KOPT-K1 (cell line): ENCODE data around the gene GPR160.
"Not testable (repeated sequence)": the region's sequence is repeated elsewhere in the genome, so short reads cannot be mapped to it uniquely, and the experiment has no call there.

ENCODE experiments used
- H3K27ac ChIP-seq: fragments of 200-600 bp; sonication (generic); 2 replicates; pipeline ENCODE4 v1.5.1; 2016; ENCODE audit warnings: antibody characterized with exemption, mild to moderate bottlenecking, low read depth, low read length; ENCODE audit not compliant: poor library complexity, severe bottlenecking
- H3K36me3 ChIP-seq: fragments of 200-600 bp; sonication (generic); 2 replicates; pipeline ENCODE4 v1.5.1; 2017; ENCODE audit warnings: antibody characterized with exemption, mild to moderate bottlenecking, low read length, moderate library complexity; ENCODE audit not compliant: insufficient read depth
- H3K9me3 ChIP-seq: fragments of 200-600 bp; sonication (generic); 2 replicates; pipeline ENCODE4 v1.5.1; 2017; ENCODE audit warnings: antibody characterized with exemption, low read length, mild to moderate bottlenecking; ENCODE audit not compliant: insufficient read depth, poor library complexity, severe bottlenecking

Gene GPR160

DNA sequence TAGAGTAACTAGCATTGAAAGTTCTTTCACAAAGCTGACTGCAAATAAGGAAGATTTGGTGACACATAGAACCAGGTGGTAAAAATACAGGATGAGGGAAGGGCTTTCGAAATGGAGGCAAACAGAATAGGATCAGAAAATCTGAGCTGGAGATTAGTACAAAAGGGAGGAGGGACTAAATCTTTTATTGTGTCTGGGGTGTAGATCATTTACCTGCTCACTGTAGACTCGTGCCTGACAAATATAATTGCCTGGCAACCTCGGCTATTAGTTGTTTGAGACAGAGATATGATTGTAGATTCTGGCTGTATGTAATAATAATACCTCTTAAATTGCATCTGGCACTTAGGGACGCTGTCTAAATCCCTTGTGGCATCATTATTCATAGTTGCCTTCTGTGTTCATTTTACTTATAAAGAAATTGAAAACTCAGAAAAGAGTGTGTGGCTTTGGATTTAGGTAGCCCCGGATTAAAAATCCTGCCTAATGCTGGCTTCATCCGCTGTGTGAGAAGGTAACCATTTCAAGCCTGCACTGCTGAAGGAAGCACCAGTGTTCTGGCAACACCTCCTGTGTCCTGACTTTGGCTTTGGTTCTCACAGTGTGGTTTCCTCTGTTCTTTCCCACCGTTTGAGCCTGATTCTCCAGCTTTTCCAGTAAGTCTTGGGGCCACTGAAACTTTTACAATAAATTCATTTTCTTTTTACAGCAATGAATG is 25.0 kb upstream of the GPR160 start:
- Histone ChIP-seq H3K27ac (no peak overlapping the region), H3K9me3 (no peaks in the 10 kb centered on the region), H3K36me3 (no peaks in the 10 kb centered on the region)

DNA sequence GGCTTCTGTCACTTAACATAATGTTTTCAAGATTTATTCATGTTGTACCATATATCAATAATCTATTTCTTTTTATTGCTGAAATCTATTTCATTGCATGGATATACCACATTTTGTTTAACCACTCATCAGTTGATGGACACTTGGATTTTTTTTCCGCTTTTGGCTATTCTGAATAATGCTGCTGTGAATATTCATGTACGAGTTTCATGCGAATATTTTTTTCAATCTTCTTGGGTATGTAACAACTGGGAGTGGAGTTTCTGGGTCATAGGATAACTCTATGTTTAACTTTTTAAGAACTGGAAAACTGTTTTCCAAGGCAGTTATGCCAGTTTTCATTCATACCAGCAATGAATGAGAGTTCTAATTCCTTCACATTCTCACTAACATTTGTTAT is 21.7 kb upstream of the GPR160 start:
- Histone ChIP-seq H3K9me3 (no peaks in the 10 kb centered on the region), H3K27ac (no peak overlapping the region), H3K36me3 (no peaks in the 10 kb centered on the region)

DNA sequence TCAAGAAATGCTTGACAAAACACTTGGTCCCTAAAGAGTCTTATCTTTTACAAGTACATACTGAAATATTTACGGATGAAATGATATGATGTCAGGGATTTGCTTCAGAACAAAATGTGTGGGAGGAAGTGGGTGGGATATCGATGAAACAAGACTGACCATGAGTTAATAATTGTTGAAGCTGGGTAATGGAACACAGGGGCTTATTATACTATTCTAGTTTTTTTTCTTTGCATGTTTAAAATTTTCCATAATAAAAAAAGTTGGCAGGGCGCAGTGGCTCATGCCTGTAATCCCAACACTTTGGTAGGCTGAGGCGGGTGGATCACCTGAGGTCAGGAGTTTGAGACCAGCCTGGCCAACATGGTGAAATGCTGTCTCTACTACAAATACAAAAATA is 18.5 kb upstream of the GPR160 start:
- not testable (repeated sequence) for H3K36me3 ChIP-seq, H3K9me3 ChIP-seq, H3K27ac ChIP-seq

GRCh38 chr3:170021083-170021482 is 16.7 kb upstream of the GPR160 start:
- no peaks in the 10 kb centered on the region for H3K9me3 ChIP-seq
- no peak overlapping the region for H3K27ac ChIP-seq
- no peaks in the 10 kb centered on the region for H3K36me3 ChIP-seq

DNA sequence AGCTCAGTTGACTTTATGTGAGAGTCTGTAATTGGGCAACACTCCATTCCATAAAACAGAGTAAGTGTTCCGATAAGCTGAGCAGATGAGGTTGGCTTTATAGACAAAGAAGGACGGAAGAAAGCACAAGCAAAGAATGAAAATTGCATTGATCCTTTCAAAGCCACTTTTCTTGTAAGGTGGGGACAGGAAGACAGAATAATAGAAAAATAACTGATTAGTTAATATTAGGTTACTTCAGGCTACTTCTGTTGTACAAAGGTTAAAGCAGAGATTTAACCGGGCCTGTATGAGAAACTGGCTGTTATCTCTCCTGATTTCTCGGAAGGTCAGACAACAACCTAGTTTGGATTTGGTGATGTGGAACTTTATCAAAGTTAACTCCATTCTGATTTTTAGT is 15.5 kb upstream of the GPR160 start:
- H3K27ac ChIP-seq = no peak overlapping the region
- no peaks in the 10 kb centered on the region for H3K9me3 ChIP-seq
- no peaks in the 10 kb centered on the region for H3K36me3 ChIP-seq

- Histone ChIP-seq H3K27ac (no peak overlapping the region), H3K9me3 (no peaks in the 10 kb centered on the region), H3K36me3 (no peaks in the 10 kb centered on the region)
These were observed 14.6 kb upstream of the GPR160 start for GRCh38 chr3:170023165-170023564.

DNA sequence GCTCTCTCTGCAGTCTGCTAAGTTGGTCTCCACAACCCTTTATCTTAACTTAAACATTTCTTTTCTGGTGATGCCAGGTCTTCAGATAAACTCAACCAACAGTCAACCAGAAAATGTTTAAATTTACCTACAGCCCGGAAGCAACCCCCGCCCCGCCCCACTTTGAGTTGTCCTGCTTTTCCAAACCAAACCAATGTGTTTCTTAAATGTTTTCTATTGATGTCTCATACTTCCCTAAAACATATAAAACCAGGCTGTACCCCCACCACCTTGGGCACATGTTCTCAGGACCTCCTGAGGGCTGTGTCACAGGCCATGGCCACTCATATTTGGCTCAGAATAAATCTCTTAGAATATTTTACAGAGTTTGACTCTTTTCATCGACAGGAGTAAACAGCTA is 13.2 kb upstream of the GPR160 start:
- no peak overlapping the region for H3K27ac ChIP-seq

GRCh38 chr3:170027233-170028102 is 10.3 kb upstream of the GPR160 start:
- Histone ChIP-seq H3K27ac (peak overlapping the region; percentile 30), H3K36me3 (no peaks in the 10 kb centered on the region)

More for the DNA sequence above, 13.2 kb upstream of the GPR160 start:
- Histone ChIP-seq H3K36me3 (no peaks in the 10 kb centered on the region), H3K9me3 (no peaks in the 10 kb centered on the region)

GRCh38 chr3:170033489-170033888 is 4.3 kb upstream of the GPR160 start:
- Histone ChIP-seq H3K36me3 (no peaks in the 10 kb centered on the region), H3K9me3 (no peaks in the 10 kb centered on the region), H3K27ac (peak overlapping the region; percentile 72)

More at GRCh38 chr3:170027233-170028102, 10.3 kb upstream of the GPR160 start:
- H3K9me3 ChIP-seq = no peaks in the 10 kb centered on the region

DNA sequence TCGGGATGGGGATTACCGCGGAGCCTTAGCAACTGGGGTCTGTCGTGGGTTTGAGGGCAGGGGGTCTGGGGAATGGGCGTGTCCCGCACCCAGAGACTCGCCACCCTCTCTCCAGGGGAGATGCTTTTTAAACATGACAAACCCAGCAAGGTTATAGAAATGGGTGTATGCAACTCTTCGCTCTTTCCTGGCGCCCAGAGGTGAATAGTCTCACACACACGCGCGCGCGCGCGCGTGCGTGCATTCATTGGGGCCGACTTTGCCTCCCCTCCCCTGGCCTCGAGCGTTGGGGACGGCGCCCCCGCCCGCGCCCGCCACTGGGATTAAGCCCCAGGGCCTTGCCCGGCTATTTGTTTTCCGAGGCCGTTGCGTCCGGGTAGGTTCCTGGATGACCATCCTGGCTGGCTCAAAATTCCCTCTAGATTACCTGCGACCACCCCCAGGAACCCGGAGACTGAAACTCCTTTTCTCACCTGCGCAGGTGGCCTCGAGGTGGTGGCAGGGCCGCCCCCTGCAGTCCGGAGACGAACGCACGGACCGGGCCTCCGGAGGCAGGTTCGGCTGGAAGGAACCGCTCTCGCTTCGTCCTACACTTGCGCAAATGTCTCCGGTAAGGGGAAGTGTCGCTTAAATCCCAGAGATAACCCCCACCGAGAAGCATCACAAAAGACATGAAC is 777 bp downstream of the GPR160 start:
- no peak overlapping the region for H3K27ac ChIP-seq
- H3K36me3 ChIP-seq = no peaks in the 10 kb centered on the region
- no peaks in the 10 kb centered on the region for H3K9me3 ChIP-seq

- no peak overlapping the region for H3K27ac ChIP-seq
- H3K36me3 ChIP-seq = no peaks in the 10 kb centered on the region
- H3K9me3 ChIP-seq = no peaks in the 10 kb centered on the region
These were observed 2.6 kb downstream of the GPR160 start for GRCh38 chr3:170040418-170040817.

DNA sequence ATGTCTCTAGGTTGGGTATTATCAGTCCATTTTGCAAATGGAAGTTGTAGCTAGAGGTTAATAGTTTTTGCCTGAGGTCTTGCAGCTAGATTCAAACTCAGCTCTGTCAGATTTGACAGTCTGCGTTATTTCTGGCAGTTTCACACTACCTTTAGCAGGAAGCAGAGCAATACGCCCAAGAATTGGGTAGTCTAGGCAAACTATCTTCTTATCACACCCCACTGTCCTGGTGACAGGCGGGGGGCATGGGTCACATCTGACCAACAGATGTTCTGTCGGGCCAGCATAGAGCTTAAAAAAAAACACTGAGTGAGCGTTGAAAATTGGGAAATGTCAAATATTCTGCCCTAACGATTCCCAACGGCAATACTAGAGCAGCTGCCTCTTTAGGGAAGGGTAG is 5.7 kb downstream of the GPR160 start:
- no peaks in the 10 kb centered on the region for H3K9me3 ChIP-seq
- no peaks in the 10 kb centered on the region for H3K36me3 ChIP-seq
- H3K27ac ChIP-seq = no peak overlapping the region

DNA sequence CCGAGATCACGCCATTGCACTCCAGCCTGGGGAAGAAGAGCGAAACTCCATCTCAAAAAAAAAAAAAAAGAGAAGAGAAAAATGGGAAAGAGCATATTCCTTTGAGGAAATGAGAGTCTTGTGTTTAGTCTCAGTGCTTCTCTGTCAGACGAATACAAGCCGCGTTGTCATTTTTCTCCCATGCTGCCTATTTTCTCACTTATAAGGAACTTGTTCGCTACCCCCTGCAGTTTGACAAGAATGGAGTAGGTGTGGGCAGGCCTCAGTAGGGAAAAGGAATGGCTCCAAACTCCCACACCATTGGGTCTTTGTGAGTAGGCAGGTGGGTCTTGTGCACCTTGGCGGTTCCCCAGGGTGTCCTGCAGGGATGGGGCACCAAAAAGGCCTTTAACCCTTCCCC is 6.5 kb downstream of the GPR160 start:
- H3K9me3 ChIP-seq = no peaks in the 10 kb centered on the region
- no peaks in the 10 kb centered on the region for H3K36me3 ChIP-seq
- H3K27ac ChIP-seq = no peak overlapping the region

GRCh38 chr3:170044795-170045244 is 7.0 kb downstream of the GPR160 start:
- Histone ChIP-seq H3K36me3 (no peaks in the 10 kb centered on the region), H3K27ac (no peak overlapping the region), H3K9me3 (no peaks in the 10 kb centered on the region)
